SK-N-SH treated with all-trans-retinoic acid at 6 μM for 48 hours (cell line): ENCODE measurements around the gene CTCF.

Experiments used
- ATAC-seq: fragments of 200-7000 bp; cut with Tn5 transposase; 3 replicates; pipeline ENCODE4 v1.9.1; 2020; ENCODE audit warnings: mild to moderate bottlenecking, moderate library complexity
- ARNTL ChIP-seq: fragments of 450-650 bp; formaldehyde crosslinking; IDR thresholded peaks from 2 replicates; pipeline ENCODE4 v1.5.0; 2020; ENCODE audit warnings: low read depth, mild to moderate bottlenecking, moderate library complexity, borderline replicate concordance
- CREB5 ChIP-seq: fragments of 250-450 bp; sonication (Bioruptor Pico); IDR thresholded peaks from 2 replicates; pipeline ENCODE4 v1.5.1; 2020; ENCODE audit warnings: low read depth, mild to moderate bottlenecking, moderate library complexity
- CSDC2 ChIP-seq: fragments of 250-450 bp; sonication (Bioruptor Pico); IDR thresholded peaks from 2 replicates; pipeline ENCODE4 v1.5.0; 2020; ENCODE audit warnings: mild to moderate bottlenecking, moderate library complexity
- CSRNP3 ChIP-seq: fragments of 250-450 bp; sonication (Bioruptor Pico); IDR thresholded peaks from 2 replicates; pipeline ENCODE4 v1.5.1; 2021; ENCODE audit warnings: mild to moderate bottlenecking, moderate library complexity
- ESRRG ChIP-seq: fragments of 250-450 bp; sonication (Bioruptor Pico); IDR thresholded peaks from 2 replicates; pipeline ENCODE4 v1.6.1; 2021; ENCODE audit warnings: mild to moderate bottlenecking
- ISL1 ChIP-seq: fragments of 250-450 bp; sonication (Bioruptor Pico); IDR thresholded peaks from 2 replicates; pipeline ENCODE4 v2.1.2; 2022; ENCODE audit warnings: mild to moderate bottlenecking, moderate library complexity
- PATZ1 ChIP-seq: fragments of 250-450 bp; sonication (Bioruptor Pico); IDR thresholded peaks from 2 replicates; pipeline ENCODE4 v1.8.0; 2020; ENCODE audit warnings: mild to moderate bottlenecking, moderate library complexity, borderline replicate concordance
- POU6F1 ChIP-seq: fragments of 250-450 bp; sonication (Bioruptor Pico); IDR thresholded peaks from 2 replicates; pipeline ENCODE4 v1.8.0; 2021; ENCODE audit warnings: low read depth, mild to moderate bottlenecking, moderate library complexity, borderline replicate concordance
- PPARA ChIP-seq: fragments of 250-450 bp; sonication (Bioruptor Pico); IDR thresholded peaks from 2 replicates; pipeline ENCODE4 v1.5.0; 2020; ENCODE audit warnings: mild to moderate bottlenecking, borderline replicate concordance
- RARB ChIP-seq: fragments of 250-450 bp; sonication (Bioruptor Pico); IDR thresholded peaks from 2 replicates; pipeline ENCODE4 v1.8.0; 2021; ENCODE audit warnings: mild to moderate bottlenecking, moderate library complexity
- TOX ChIP-seq: fragments of 250-450 bp; sonication (Bioruptor Pico); IDR thresholded peaks from 2 replicates; pipeline ENCODE4 v1.8.0; 2021; ENCODE audit warnings: mild to moderate bottlenecking, moderate library complexity, borderline replicate concordance
- TSHZ2 ChIP-seq: fragments of 250-450 bp; sonication (Bioruptor Pico); IDR thresholded peaks from 2 replicates; pipeline ENCODE4 v1.5.0; 2020; ENCODE audit warnings: mild to moderate bottlenecking, moderate library complexity
- ZC3H10 ChIP-seq: fragments of 250-450 bp; sonication (Bioruptor Pico); IDR thresholded peaks from 2 replicates; pipeline ENCODE4 v1.5.1; 2021; ENCODE audit warnings: mild to moderate bottlenecking, moderate library complexity
- ZFP3 ChIP-seq: fragments of 250-450 bp; sonication (Bioruptor Pico); IDR thresholded peaks from 2 replicates; pipeline ENCODE4 v1.5.0; 2020; ENCODE audit warnings: mild to moderate bottlenecking, moderate library complexity
- ZFP30 ChIP-seq: fragments of 450-650 bp; formaldehyde crosslinking; IDR thresholded peaks from 2 replicates; pipeline ENCODE4 v1.5.0; 2022; ENCODE audit warnings: mild to moderate bottlenecking, moderate library complexity
- ZNF565 ChIP-seq: fragments of 450-650 bp; formaldehyde crosslinking; conservative IDR thresholded peaks from 2 replicates; pipeline ENCODE4 v1.5.0; 2020; ENCODE audit warnings: low read depth, mild to moderate bottlenecking, moderate library complexity
- ZNF70 ChIP-seq: fragments of 450-650 bp; formaldehyde crosslinking; IDR thresholded peaks from 2 replicates; pipeline ENCODE4 v1.5.0; 2020; ENCODE audit warnings: mild to moderate bottlenecking, moderate library complexity
- ZNF8 ChIP-seq: fragments of 450-650 bp; formaldehyde crosslinking; IDR thresholded peaks from 2 replicates; pipeline ENCODE4 v1.5.0; 2020; ENCODE audit warnings: mild to moderate bottlenecking, moderate library complexity

The CTCF gene

GRCh38 chr16:67544844-67545664 lies 17.3 kb upstream of the CTCF start (continued):
- TF ChIP-seq ZNF70 (CRISPR knock-in tag) = no peak
- TF ChIP-seq, all 23 proteins: peak for 0

- no peak for ATAC-seq
- TF ChIP-seq ZC3H10 (CRISPR knock-in tag) (no peak), TOX (no peak), CSDC2 (CRISPR knock-in tag) (no peak), ZNF565 (CRISPR knock-in tag) (no peak), ARNTL (CRISPR knock-in tag) (no peak), ZNF8 (CRISPR knock-in tag) (no peak), TSHZ2 (CRISPR knock-in tag) (no peak)
Observed at GRCh38 chr16:67545665-67546024, 16.7 kb upstream of the CTCF start.

- no peak for ATAC-seq
- TF ChIP-seq CREB5 (CRISPR knock-in tag) (no peak), ZNF565 (CRISPR knock-in tag) (no peak), ESRRG (no peak), ZFP30 (CRISPR knock-in tag) (no peak), ZNF70 (CRISPR knock-in tag) (no peak), PATZ1 (no peak), RARB (CRISPR knock-in tag) (no peak), ARNTL (CRISPR knock-in tag) (no peak), ISL1 (no peak), POU6F1 (no peak), TSHZ2 (CRISPR knock-in tag) (no peak), CSRNP3 (CRISPR knock-in tag) (no peak), ZFP3 (CRISPR knock-in tag) (no peak), PPARA (CRISPR knock-in tag) (no peak)
Observed at GRCh38 chr16:67546091-67546501, 16.2 kb upstream of the CTCF start.
